ENCODE measurements around the gene BTBD6.
"Not testable (repeated sequence)": the region's sequence is repeated elsewhere in the genome, so short reads cannot be mapped to it uniquely, and the experiment has no call there.

Gene BTBD6

GRCh38 chr14:105269405-105269804 lies 21.1 kb downstream of the BTBD6 start:
- no peak for DNase-seq (ENCODE audit: low read depth, low spot score)

- no peak for DNase-seq (ENCODE audit: low read depth, low spot score)
Measured at GRCh38 chr14:105271224-105271890, 23.0 kb downstream of the BTBD6 start.

DNA sequence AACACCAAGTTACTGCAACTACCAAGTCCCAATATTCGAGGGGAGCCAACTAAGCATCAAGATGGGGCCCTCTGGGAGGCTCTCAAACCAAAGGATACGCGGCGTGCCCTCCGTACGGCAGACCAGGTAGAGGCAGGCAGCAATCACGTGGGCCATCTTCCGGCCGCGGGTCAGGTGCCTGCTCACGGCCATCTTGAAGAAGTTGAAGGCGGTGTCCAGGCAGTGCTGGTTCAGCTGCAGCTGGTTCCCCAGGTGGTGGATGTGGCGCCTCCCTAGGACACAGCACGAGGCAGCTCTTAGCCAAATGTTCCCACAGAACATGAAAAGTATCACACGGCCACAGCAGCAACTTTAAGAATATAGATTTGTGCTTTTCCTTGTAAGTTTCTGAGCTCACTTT lies 24.3 kb downstream of the BTBD6 start:
- DNase-seq (ENCODE audit: low read depth, low spot score), result no peak

DNA sequence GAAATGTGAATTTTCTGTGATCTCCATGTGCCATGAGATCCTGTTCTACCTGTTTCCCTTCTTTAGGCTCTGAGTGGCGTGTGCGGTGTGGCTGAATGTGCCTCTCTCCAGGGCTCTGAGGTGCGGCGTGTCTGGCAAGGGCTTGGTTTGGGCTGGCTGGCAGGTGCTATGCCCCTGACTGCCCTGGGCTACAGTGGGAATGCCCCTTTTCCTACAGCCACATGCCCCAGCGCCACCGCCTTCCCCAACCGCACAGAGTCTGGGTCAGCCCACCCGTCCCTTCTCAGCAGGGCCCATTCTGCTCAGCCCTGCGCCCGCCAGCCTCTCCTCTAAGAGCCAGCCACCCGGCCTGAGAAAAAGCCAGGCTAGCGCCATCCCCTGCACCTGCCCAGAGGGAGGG lies 24.7 kb downstream of the BTBD6 start:
- no peak for DNase-seq (ENCODE audit: low read depth, low spot score)

GRCh38 chr14:105274637-105275036 lies 26.3 kb downstream of the BTBD6 start:
- no peak for DNase-seq (ENCODE audit: low read depth, low spot score)

DNA sequence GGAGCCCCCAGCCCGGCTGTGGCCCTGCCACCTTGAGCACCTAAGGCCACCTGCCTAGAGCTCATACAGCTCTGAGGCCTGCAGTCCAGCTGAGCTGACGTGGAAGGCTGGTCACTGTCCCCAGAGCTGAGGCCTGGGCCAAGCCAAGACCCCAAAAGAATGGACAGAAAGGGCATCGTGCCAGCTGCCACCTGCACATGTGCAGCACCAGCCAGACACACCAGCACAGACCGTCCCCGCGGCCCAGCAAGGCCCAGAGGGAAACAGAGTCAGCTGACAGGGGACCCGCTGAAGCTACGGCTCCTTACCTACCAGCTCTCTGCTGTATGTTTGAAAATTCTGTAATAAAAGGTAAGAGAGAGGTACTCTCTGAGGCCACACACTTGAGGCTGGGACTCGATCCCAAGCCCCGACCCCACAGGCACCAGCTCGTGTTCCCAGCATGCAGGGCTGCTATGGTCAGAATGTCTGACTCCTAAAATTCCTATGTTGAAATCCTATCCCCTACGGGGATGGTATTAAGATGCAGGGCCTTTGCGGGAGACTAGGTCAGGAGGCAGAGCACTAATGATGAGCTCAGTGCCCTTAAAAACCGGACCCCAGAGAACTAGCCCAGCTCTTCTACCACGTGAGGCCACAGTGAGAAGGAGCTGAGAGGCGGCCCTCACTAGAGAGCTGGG lies 27.1 kb downstream of the BTBD6 start:
- no peak for DNase-seq (ENCODE audit: low read depth, low spot score)

GRCh38 chr14:105277448-105277847 lies 29.1 kb downstream of the BTBD6 start:
- not testable (repeated sequence) for DNase-seq (ENCODE audit: low read depth, low spot score)

DNA sequence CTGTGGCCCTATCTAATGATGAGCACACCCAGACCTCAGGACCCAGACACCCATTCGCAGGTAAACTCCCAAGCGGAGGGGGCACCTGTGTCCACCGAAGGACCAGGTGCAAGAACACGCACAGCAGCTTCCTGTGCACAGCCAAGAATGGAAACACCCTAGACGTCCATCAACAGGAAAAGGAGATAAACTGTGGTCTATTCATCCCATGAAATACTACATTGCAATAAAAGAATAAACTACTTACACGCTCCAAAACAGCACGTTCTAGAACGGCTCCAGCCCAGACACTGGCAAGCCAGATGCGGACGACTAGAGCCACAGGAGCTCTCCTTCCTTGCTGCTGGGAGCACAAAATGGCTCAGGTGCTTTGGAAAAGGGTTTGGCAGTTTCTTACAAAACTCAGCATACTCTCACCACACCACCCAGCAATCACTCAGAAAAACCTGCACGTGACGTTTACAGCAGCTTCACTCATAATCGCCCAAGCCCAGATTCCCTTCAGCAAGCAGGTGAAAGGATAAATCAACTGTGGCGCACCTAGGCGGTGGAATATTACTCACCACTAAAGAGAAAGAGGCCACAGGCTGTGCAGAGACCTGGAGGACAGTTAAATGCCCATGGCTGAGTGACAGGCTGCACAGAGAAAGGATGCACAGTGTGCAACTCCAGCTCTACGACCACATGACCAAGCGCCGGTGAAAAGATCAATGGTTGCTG lies 31.5 kb downstream of the BTBD6 start:
- DNase-seq (ENCODE audit: low read depth, low spot score), result no peak

- DNase-seq (ENCODE audit: low read depth, low spot score), result no peak
Measured at GRCh38 chr14:105280525-105280924, 32.2 kb downstream of the BTBD6 start.

- no peak for DNase-seq (ENCODE audit: low read depth, low spot score)
Measured at GRCh38 chr14:105281371-105282097, 33.2 kb downstream of the BTBD6 start.

- no peak for DNase-seq (ENCODE audit: low read depth, low spot score)
Measured at GRCh38 chr14:105282098-105282725, 33.9 kb downstream of the BTBD6 start.

DNA sequence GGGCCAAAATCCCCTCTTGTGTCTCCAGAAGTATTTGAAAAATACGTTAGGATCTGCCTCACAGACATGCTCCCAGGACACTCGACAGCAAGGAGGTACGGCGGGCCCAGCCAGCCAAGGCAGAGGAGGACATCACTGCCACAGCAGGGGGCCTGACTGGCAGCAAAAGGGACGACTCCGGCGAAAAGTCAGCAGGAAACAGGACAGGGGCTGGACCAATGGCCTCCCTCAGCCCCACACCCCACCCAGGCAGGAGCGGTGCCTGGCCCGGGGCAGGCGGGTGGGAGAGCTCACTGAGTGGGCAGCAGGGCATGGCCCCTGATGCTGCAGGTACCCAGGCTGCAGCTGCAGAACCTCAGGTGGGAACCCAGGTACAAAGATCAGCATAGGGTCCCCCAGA lies 34.7 kb downstream of the BTBD6 start:
- no peak for DNase-seq (ENCODE audit: low read depth, low spot score)

DNA sequence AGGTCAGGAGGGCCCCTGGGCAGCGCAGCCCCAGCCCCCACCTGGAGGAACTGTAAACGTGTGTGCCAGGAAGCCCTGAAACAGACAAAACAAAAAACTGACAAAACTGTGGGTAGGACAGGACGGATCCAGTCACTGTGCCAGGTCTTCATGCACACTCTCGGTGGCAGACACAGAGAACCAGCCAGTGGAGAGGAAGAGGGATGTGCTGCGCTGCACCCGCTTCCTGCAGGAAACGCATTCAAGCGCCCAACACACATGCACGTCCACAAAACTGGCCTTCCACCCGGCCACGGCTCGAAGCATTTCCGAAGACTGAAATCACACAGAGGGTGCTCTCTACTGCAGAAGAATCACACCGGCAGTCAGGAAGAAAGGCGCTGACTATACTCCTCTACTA lies 35.6 kb downstream of the BTBD6 start:
- DNase-seq (ENCODE audit: low read depth, low spot score), result no peak

DNA sequence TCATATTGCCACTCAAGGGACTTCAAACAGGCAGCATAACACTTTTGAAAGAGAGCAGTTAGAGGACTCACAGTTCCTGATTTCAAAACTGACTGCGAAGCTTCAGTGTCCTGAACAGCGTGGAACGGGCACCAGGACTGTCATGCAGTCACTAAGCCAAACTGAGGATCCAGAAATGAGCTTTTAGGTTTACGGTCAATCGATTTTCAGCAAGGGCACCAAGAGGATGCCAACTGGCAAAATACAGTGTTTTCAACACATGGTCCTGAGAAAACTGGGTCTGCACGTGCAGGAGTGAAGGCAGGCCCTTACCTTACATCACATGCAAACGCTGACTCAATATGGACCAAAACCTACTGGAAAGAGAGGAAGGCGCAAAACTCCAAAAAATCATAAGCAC lies 36.8 kb downstream of the BTBD6 start:
- DNase-seq (ENCODE audit: low read depth, low spot score), result no peak

GRCh38 chr14:105286759-105287144 lies 38.4 kb downstream of the BTBD6 start:
- DNase-seq (ENCODE audit: low read depth, low spot score), result no peak

DNA sequence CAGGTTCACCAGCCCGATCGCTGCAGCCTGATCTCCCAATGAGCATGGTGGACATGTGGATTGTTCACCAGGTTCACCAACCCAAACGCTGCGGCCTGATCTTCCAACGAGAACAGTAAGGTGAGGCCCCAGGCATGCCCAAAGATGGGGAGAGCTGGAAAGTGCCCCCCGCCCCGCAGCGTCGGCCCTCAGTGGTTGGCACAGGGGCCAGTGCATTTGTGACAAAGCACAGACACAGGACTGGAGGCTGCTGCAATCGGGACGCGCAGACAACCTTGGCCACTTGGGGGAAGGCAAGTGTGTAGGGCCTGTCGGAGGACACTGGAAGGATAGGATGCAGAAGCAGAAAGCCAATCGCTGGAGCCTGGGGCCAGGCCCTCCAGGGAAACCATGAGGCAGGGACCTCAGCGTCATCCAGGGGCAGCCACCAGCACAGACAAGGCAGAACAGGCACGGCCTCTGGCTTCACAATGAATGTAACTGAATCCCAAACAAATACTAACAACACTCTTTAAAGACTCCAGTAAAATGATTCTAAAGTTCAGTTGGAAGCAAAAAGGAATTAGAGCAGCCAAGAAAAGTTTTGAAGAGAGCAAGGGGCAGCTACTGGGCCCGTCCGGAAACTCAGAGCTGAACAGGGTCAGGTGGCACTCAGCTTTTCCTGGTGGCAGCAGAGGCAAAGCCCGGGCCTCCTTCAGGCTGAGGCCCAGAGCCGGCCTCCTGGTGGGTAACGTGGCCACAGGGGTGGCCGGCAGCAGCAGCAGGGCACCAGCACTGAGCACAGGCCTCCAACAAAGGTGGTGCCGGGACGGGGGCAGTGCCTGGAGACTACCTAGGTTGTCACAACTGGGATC lies 39.1 kb downstream of the BTBD6 start:
- no peak for DNase-seq (ENCODE audit: low read depth, low spot score)

- DNase-seq (ENCODE audit: low read depth, low spot score), result not testable (repeated sequence)
Measured at GRCh38 chr14:105288936-105289335, 40.6 kb downstream of the BTBD6 start.

- DNase-seq (ENCODE audit: low read depth, low spot score), result no peak
Measured at GRCh38 chr14:105290621-105291346, 42.5 kb downstream of the BTBD6 start.

DNA sequence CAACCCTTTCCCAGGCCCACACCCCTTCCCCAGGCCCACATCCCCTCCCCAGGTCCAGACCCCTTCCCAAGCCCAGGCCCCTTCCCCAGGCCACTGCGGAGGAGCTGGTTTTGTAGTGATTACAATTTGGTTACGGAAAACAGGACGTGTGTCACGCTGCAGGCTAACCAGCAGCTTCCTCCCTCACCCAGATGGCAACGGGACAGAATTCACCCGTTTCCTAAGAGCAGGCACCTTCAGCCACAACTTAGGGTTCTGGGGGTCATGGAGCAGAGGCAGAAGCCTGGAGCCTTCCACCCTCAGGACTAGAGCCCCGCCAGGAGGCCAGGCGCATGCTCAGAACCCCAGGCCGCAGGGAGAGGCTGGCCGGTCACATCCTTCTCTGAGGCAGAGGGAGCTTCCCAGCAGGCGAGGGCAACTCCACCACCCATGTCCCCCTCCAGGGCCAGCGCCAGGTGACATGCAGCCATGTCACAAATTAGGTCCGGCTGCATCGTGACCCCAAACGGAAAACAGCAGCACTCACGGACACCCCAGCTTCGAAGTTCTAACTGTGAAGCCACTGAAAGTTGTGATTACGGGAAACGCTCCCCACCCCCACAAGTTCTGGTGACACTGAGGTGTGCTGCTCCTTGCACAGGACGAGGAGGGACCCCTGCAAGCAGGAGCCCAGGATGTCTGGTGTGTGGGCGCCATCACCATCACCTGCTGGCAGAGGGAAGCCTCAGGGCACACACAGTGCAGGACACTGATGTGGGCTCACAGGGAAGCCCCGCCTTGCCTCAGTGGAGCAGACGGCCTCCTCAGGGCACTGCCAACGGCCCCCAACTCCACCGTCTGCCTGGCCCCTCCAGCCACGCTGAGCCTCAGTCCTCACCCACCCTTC lies 44.7 kb downstream of the BTBD6 start:
- DNase-seq (ENCODE audit: low read depth, low spot score), result no peak

Data from activated naive CD8-positive, alpha-beta T cell treated with anti-CD3 and anti-CD28 coated beads, Interleukin-2, amount 50 U/mL, for 16 hours (primary cell).